ENCODE data around the gene PTPRM. TPM values are rescaled to one million over a fixed set of nuclear protein-coding genes. Genes with fewer than 3 reads are reported as not detected.
A peak's percentile ranks its signal among the peaks of the same experiment; 100 is the strongest.

The PTPRM gene
- total RNA-seq, 4 donors from 2014 or later: 81.5 to 98.9 (median 86.8) TPM

GRCh38 chr18:8080092-8080491, 513.0 kb downstream of the PTPRM start:
- H3K4me3 ChIP-seq: no peak overlapping the region
- H3K9me3 ChIP-seq: no peaks in the 10 kb centered on the region
- no peaks in the 10 kb centered on the region for H3K4me1 ChIP-seq
- no peak for TF ChIP-seq EP300 (IDR thresholded peaks at IDR 0.05)
- TF ChIP-seq POLR2A (IDR thresholded peaks at IDR 0.05): no peak
- TF ChIP-seq CTCF (IDR thresholded peaks at IDR 0.05): no peak
- TF ChIP-seq POLR2AphosphoS5 (IDR thresholded peaks at IDR 0.05): no peak
- no peaks in the 10 kb centered on the region for H3K36me3 ChIP-seq
- H3K27ac ChIP-seq: no peak overlapping the region
- H3K27me3 ChIP-seq: no peaks in the 10 kb centered on the region
- ATAC-seq: no peak

GRCh38 chr18:8081267-8081666, 514.2 kb downstream of the PTPRM start:
- WGBS, 2 donors (ENCODE audit: low coverage in 1 of 2): 50% methylated on average over 1 of the region's 1 CpG; no CpG with 5 or more reads in 1 of the 2 donors
- H3K4me3 ChIP-seq: no peak overlapping the region
- no peaks in the 10 kb centered on the region for H3K9me3 ChIP-seq
- peaks cover 0 to 9% of the 10 kb centered on the region in 2 donors for H3K36me3 ChIP-seq
- no peaks in the 10 kb centered on the region for H3K27me3 ChIP-seq
- no peak for TF ChIP-seq CTCF (IDR thresholded peaks at IDR 0.05)
- no peak for TF ChIP-seq EP300 (IDR thresholded peaks at IDR 0.05)
- no peak for TF ChIP-seq POLR2AphosphoS5 (IDR thresholded peaks at IDR 0.05)
- no peak for TF ChIP-seq POLR2A (IDR thresholded peaks at IDR 0.05)
- H3K27ac ChIP-seq: no peak overlapping the region
- ATAC-seq: no peak
- no peaks in the 10 kb centered on the region for H3K4me1 ChIP-seq

- Histone ChIP-seq H3K27ac (no peak overlapping the region), H3K9me3 (no peaks in the 10 kb centered on the region), H3K4me3 (no peak overlapping the region), H3K4me1 (no peaks in the 10 kb centered on the region), H3K36me3 (peaks cover 0 to 13% of the 10 kb centered on the region in 2 donors), H3K27me3 (no peaks in the 10 kb centered on the region)
- no peak for ATAC-seq
- TF ChIP-seq EP300 (IDR thresholded peaks at IDR 0.05): no peak
- WGBS, 2 donors (ENCODE audit: low coverage in 1 of 2): 65 to 68% methylated on average over 3 of the region's 3 CpGs
Measured at GRCh38 chr18:8081872-8082553, 514.9 kb downstream of the PTPRM start.

GRCh38 chr18:8084160-8084559, 517.0 kb downstream of the PTPRM start:
- ATAC-seq: no peak
- 68 to 93% methylated on average over 3 to 6 of the region's 7 CpGs for WGBS, 2 donors (ENCODE audit: low coverage in 1 of 2)

GRCh38 chr18:8088626-8089025, 521.5 kb downstream of the PTPRM start:
- TF ChIP-seq POLR2A (IDR thresholded peaks at IDR 0.05): no peak
- TF ChIP-seq POLR2AphosphoS5 (IDR thresholded peaks at IDR 0.05): no peak
- no peak for TF ChIP-seq EP300 (IDR thresholded peaks at IDR 0.05)
- no peak for TF ChIP-seq CTCF (IDR thresholded peaks at IDR 0.05)
- ATAC-seq: no peak
- Histone ChIP-seq H3K9me3 (no peaks in the 10 kb centered on the region), H3K27ac (no peak overlapping the region), H3K4me1 (no peaks in the 10 kb centered on the region), H3K27me3 (no peaks in the 10 kb centered on the region), H3K4me3 (no peak overlapping the region), H3K36me3 (peaks cover 0 to 42% of the 10 kb centered on the region in 2 donors)
- 86 to 93% methylated on average over 3 of the region's 3 CpGs for WGBS, 2 donors (ENCODE audit: low coverage in 1 of 2)

More at GRCh38 chr18:8084160-8084559, 517.0 kb downstream of the PTPRM start:
- Histone ChIP-seq H3K27ac (no peak overlapping the region), H3K36me3 (peaks cover 0 to 13% of the 10 kb centered on the region in 2 donors), H3K9me3 (no peaks in the 10 kb centered on the region), H3K27me3 (no peaks in the 10 kb centered on the region), H3K4me1 (no peaks in the 10 kb centered on the region), H3K4me3 (no peak overlapping the region)
- peak in 3 of 4 experiments; percentile 12 to 37 (median 29) for TF ChIP-seq CTCF (IDR thresholded peaks at IDR 0.05)
- TF ChIP-seq POLR2AphosphoS5 (IDR thresholded peaks at IDR 0.05): no peak

Measured in gastroesophageal sphincter (tissue), 4 donors.